GM23248 (cell line): Measurements from ENCODE around the gene RNF183.

Experiments used
- EZH2 ChIP-seq: fragments of 200-600 bp; sonication (generic); IDR thresholded peaks from 2 replicates; pipeline ENCODE4 v1.6.1; 2018; ENCODE audit warnings: antibody characterized with exemption, mild to moderate bottlenecking; ENCODE audit not compliant: insufficient read depth, poor library complexity, severe bottlenecking
- EZH2phosphoT487 ChIP-seq: fragments of 200-600 bp; sonication (generic); IDR thresholded peaks from 2 replicates; pipeline ENCODE4 v1.6.1; 2018; ENCODE audit warnings: antibody characterized with exemption, moderate library complexity, mild to moderate bottlenecking, low read depth; ENCODE audit not compliant: insufficient read depth

DNA sequence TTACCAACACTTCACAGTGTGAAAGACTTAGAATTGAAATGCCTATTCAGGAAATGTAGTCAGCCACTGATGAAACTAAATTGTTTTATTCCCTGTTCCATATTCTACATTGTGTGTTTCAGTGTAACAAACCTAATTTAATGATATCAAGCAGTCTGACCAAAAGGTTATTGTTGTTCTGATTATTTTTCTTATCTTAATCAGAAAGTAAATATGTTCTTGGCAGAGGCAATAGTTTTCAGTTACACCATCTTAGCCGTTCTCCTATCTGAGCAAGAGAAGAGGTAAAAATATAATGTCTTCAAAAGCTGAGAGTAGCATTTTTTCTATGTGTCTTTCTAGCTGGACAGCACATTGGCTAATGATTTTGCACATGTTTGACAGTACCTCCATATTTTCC lies 44.9 kb downstream of the RNF183 start:
- TF ChIP-seq EZH2 (no peak), EZH2phosphoT487 (no peak)
